GM19463 (cell line): ENCODE measurements around the gene VEGFA.

ENCODE experiments used
- ATAC-seq: cut with Tn5 transposase; IDR thresholded peaks from one replicate; pipeline ENCODE4 v1.9.1; 2021; ENCODE audit warnings: mild to moderate bottlenecking, moderate library complexity; ENCODE audit not compliant: unreplicated experiment

The VEGFA gene

DNA sequence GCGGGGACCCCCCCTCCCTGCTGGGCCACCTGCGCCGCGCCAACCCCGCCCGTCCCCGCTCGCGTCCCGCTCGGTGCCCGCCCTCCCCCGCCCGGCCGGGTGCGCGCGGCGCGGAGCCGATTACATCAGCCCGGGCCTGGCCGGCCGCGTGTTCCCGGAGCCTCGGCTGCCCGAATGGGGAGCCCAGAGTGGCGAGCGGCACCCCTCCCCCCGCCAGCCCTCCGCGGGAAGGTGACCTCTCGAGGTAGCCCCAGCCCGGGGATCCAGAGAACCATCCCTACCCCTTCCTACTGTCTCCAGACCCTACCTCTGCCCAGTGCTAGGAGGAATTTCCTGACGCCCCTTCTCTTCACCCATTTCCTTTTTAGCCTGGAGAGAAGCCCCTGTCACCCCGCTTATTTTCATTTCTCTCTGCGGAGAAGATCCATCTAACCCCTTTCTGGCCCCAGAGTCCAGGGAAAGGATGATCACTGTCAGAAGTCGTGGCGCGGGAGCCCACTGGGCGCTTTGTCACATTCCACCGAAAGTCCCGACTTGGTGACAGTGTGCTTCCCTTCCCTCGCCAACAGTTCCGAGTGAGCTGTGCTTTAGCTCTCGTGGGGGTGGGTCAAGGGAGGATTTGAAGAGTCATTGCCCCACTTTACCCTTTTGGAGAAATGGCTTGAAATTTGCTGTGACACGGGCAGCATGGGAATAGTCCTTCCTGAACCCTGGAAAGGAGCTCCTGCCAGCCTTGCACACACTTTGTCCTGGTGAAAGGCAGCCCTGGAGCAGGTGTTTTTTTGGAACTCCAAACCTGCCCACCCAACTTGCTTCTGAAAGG is 2.1 kb downstream of the VEGFA start:
- ATAC-seq: no peak

DNA sequence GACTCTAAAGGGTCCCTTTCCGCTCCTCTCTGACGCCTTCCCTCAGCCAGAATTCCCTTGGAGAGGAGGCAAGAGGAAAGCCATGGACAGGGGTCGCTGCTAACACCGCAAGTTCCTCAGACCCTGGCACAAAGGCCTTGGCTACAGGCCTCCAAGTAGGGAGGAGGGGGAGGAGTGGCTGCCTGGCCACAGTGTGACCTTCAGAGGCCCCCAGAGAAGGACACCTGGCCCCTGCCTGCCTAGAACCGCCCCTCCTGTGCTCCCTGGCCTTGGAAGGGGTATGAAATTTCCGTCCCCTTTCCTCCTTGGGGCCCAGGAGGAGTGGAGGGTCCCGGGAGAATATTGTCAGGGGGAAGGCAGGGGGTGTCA is 2.7 kb downstream of the VEGFA start:
- no peak for ATAC-seq

DNA sequence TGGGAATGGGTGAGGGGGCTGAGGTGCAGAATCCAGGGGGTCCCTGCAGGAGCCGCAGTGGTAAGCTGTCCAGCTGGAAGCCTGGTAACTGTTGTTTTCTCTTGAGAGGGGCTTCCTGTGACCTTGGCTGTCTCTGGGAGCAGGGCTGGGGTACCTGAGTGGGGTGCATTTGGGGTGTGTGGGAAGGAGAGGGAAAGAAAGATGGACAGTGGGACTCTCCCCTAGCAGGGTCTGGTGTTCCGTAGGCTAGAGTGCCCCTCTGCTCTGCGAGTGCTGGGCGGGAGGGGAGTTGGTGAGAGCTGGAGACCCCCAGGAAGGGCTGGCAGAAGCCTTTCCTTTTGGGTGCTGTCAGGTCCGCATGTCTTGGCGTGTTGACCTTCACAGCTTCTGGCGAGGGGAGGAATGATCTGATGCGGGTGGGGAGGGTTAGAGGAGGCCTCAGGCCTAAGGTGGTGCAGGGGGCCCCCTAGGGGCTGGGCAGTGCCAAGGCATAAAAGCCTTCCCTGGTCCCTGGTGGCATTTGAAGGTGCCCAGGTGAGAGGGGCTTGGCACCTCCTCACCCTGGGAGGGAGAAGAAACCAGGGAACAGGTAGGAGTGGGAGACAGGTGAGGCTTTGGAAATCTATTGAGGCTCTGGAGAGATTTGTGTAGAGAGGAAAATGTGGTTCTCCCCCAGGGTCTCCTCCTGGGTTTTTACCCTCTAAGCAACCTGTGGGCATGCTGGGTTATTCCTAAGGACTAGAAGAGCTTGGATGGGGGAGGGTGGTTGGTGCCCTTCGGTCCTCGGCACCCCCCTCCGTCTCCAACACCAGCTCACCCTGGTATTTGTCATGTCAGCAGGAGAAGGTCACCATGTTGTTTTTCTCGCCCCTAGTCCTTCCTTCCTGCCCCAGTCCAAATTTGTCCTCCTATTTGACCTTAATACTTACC is 3.3 kb downstream of the VEGFA start:
- ATAC-seq: peak; percentile 24

DNA sequence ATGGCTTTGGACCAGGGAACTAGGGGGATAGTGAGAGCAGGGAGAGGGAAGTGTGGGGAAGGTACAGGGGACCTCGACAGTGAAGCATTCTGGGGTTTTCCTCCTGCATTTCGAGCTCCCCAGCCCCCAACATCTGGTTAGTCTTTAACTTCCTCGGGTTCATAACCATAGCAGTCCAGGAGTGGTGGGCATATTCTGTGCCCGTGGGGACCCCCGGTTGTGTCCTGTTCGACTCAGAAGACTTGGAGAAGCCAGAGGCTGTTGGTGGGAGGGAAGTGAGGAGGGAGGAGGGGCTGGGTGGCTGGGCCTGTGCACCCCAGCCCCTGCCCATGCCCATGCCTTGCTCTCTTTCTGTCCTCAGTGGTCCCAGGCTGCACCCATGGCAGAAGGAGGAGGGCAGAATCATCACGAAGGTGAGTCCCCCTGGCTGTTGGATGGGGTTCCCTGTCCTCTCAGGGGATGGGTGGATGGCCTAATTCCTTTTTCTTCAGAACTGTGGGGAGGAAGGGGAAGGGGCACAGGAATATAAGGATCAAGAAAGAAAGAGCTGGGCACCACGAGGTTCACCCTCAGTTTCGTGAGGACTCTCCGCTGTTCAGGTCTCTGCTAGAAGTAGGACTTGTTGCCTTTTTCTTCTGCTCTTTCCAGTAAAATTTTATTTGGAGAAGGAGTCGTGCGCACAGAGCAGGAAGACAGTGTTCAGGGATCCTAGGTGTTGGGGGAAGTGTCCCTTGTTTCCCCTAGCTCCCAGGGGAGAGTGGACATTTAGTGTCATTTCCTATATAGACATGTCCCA is 4.2 kb downstream of the VEGFA start:
- ATAC-seq: no peak

DNA sequence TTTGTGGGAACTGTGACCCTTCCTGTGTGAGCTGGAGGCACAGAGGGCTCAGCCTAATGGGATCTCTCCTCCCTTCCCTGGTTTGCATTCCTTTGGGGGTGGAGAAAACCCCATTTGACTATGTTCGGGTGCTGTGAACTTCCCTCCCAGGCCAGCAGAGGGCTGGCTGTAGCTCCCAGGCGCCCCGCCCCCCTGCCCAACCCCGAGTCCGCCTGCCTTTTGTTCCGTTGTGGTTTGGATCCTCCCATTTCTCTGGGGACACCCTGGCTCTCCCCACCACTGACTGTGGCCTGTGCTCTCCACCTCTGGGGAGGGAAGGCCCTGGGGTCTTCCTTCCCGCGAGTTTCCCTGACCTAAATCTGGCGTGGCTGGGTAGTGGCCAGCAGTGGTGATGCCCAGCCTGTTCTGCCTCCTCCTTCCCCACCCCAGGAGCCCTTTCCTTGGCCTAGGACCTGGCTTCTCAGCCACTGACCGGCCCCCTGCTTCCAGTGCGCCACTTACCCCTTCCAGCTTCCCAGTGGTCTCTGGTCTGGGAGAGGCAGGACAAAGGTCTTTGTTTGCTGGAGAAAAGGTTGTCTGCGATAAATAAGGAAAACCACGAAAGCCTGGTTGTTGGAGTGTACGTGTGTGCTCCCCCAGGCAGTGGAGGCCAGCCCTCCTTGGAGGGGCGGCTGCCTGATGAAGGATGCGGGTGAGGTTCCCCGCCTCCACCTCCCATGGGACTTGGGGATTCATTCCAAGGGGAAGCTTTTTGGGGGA is 4.9 kb downstream of the VEGFA start:
- no peak for ATAC-seq

DNA sequence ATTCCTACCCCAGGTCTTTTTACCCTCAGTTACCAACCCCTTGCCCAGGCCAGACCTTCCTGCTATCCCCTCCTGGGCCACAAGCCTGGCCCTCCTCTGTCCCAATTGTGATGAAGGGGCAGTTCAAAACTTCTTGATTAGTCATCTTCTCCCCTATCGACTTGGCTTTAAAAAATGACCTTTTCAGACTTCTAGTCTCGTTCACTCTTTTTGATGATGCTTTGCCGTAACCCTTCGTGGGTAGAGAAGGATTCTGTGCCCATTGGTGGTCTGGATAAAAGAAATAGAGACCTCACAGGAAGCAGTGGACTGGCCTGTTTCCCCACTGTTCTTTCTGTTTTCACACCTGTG is 5.5 kb downstream of the VEGFA start:
- no peak for ATAC-seq

DNA sequence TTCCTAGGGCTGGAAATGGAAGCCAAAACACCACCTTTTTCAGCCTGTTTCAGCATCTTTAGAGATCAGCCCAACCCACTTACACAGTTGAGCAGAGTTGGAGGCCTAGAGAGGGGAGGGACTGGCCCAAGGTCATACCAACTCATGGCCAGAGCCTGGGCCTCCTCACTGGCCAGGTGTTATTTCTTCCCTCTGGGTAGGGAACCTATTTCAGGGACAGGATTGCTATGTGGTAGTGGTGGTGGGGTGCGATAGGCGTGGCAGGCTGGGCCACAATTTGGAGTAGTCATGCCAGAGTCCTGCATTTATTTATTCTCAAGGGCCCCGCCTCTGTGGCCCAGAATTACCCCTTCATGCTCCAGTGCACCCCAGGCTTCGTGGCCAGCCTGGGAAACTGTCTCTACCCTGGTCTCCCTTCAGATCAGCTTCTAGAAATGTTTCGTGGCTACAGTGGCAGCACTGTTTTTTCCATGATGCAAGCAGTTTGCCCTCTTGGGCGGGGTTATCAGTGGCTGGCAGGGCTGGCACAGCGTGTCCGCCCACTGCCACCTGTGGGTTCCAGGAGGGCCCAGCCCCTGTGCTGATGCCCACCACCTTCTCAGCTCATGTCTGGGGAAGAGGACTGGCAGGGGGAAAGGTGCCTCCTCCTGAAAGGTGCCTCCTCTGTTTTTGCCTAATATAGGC is 6.2 kb downstream of the VEGFA start:
- ATAC-seq: no peak

DNA sequence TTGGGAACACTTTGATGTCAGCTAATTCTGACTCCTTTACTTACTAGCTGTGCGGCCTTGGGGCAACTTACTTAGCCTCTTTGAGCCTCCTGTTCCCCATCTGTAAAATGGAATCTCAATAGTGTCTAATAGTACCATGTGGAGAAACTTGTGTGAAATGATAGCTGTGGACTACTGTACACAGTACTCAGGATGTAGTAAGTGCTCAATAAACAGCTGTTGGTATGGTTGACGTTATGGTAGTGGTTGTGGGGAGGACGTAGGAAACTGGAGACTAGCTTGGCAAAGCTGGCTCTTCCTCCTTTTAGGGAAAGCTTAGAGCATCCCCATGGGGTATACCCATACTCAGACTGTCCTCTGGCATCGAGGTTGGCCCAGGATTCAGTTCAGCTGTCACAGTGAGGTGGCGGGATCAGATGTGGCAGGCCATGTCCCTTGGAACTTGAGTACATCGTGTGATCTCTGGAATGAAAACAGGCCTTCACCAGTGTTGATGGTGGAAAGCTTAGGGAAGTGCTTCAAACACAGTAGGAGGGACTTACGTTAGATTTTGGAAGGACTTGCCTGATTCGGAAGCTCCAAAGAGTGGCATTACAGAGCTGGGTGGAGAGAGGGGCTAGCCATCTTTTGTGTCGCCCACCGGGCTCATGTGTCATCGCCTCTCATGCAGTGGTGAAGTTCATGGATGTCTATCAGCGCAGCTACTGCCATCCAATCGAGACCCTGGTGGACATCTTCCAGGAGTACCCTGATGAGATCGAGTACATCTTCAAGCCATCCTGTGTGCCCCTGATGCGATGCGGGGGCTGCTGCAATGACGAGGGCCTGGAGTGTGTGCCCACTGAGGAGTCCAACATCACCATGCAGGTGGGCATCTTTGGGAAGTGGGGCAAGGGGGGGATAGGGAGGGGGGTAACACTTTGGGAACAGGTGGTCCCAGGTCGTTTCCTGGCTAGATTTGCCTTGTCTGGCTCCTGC is 7.1 kb downstream of the VEGFA start:
- ATAC-seq: no peak

DNA sequence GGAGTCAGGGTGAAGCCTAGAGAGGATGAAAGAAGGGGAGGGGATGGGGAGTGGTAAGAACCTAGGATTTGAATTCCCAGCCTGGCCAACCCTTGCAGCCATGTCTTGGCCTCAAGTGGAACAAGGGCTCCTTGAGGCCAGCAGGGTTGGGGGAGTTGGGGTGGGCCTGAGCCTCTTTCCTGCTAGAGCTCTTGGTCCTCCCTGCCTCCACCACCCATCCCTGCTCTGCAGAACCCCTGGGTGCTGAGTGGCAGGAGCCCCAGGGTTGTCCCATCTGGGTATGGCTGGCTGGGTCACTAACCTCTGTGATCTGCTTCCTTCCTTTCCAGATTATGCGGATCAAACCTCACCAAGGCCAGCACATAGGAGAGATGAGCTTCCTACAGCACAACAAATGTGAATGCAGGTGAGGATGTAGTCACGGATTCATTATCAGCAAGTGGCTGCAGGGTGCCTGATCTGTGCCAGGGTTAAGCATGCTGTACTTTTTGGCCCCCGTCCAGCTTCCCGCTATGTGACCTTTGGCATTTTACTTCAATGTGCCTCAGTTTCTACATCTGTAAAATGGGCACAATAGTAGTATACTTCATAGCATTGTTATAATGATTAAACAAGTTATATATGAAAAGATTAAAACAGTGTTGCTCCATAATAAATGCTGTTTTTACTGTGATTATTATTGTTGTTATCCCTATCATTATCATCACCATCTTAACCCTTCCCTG is 8.3 kb downstream of the VEGFA start:
- ATAC-seq: no peak

DNA sequence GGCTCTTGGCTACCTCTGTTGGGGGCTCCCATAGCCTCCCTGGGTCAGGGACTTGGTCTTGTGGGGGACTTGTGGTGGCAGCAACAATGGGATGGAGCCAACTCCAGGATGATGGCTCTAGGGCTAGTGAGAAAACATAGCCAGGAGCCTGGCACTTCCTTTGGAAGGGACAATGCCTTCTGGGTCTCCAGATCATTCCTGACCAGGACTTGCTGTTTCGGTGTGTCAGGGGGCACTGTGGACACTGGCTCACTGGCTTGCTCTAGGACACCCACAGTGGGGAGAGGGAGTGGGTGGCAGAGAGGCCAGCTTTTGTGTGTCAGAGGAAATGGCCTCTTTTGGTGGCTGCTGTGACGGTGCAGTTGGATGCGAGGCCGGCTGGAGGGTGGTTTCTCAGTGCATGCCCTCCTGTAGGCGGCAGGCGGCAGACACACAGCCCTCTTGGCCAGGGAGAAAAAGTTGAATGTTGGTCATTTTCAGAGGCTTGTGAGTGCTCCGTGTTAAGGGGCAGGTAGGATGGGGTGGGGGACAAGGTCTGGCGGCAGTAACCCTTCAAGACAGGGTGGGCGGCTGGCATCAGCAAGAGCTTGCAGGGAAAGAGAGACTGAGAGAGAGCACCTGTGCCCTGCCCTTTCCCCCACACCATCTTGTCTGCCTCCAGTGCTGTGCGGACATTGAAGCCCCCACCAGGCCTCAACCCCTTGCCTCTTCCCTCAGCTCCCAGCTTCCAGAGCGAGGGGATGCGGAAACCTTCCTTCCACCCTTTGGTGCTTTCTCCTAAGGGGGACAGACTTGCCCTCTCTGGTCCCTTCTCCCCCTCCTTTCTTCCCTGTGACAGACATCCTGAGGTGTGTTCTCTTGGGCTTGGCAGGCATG is 9.2 kb downstream of the VEGFA start:
- no peak for ATAC-seq

DNA sequence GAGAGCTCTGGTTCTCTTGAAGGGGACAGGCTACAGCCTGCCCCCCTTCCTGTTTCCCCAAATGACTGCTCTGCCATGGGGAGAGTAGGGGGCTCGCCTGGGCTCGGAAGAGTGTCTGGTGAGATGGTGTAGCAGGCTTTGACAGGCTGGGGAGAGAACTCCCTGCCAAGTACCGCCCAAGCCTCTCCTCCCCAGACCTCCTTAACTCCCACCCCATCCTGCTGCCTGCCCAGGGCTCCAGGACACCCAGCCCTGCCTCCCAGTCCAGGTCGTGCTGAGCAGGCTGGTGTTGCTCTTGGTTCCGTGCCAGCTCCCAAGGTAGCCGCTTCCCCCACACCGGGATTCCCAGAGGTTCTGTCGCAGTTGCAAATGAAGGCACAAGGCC is 9.8 kb downstream of the VEGFA start:
- ATAC-seq: no peak

DNA sequence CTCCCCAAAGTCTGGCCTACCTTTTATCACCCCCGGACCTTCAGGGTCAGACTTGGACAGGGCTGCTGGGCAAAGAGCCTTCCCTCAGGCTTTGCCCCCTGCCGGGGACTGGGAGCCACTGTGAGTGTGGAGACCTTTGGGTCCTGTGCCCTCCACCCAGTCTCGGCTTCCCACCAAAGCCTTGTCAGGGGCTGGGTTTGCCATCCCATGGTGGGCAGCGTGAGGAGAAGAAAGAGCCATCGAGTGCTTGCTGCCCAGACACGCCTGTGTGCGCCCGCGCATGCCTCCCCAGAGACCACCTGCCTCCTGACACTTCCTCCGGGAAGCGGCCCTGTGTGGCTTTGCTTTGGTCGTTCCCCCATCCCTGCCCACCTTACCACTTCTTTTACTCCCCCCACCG is 10.3 kb downstream of the VEGFA start:
- ATAC-seq: no peak

DNA sequence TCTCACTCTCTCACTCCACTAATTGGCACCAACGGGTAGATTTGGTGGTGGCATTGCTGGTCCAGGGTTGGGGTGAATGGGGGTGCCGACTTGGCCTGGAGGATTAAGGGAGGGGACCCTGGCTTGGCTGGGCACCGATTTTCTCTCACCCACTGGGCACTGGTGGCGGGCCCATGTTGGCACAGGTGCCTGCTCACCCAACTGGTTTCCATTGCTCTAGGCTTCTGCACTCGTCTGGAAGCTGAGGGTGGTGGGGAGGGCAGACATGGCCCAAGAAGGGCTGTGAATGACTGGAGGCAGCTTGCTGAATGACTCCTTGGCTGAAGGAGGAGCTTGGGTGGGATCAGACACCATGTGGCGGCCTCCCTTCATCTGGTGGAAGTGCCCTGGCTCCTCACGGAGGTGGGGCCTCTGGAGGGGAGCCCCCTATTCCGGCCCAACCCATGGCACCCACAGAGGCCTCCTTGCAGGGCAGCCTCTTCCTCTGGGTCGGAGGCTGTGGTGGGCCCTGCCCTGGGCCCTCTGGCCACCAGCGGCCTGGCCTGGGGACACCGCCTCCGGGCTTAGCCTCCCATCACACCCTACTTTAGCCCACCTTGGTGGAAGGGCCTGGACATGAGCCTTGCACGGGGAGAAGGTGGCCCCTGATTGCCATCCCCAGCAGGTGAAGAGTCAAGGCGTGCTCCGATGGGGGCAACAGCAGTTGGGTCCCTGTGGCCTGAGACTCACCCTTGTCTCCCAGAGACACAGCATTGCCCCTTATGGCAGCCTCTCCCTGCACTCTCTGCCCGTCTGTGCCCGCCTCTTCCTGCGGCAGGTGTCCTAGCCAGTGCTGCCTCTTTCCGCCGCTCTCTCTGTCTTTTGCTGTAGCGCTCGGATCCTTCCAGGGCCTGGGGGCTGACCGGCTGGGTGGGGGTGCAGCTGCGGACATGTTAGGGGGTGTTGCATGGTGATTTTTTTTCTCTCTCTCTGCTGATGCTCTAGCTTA is 11.2 kb downstream of the VEGFA start:
- ATAC-seq: no peak

DNA sequence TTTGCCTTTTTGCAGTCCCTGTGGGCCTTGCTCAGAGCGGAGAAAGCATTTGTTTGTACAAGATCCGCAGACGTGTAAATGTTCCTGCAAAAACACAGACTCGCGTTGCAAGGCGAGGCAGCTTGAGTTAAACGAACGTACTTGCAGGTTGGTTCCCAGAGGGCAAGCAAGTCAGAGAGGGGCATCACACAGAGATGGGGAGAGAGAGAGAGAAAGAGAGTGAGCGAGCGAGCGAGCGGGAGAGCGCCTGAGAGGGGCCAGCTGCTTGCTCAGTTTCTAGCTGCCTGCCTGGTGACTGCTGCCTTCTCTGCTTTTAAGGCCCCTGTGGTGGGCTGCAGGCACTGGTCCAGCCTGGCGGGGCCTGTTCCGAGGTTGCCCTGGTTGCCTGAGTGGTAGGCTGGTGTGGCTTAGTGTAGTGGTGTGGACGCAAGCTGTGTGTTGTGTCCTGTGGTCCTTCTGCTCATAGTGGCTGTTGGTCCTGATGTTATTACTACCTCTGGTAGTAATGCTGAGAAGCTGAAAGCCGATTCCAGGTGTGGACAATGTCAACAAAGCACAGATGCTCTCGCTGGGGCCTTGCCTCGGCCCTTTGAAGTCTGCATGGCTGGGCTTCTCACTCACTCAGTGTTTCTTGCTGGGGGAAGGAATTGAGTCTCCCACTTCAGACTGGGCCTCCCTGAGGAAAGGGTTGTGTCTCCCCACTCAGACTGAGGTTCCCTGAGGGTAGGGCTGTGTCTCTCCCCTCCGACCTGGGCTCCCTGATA is 12.1 kb downstream of the VEGFA start:
- ATAC-seq: no peak

DNA sequence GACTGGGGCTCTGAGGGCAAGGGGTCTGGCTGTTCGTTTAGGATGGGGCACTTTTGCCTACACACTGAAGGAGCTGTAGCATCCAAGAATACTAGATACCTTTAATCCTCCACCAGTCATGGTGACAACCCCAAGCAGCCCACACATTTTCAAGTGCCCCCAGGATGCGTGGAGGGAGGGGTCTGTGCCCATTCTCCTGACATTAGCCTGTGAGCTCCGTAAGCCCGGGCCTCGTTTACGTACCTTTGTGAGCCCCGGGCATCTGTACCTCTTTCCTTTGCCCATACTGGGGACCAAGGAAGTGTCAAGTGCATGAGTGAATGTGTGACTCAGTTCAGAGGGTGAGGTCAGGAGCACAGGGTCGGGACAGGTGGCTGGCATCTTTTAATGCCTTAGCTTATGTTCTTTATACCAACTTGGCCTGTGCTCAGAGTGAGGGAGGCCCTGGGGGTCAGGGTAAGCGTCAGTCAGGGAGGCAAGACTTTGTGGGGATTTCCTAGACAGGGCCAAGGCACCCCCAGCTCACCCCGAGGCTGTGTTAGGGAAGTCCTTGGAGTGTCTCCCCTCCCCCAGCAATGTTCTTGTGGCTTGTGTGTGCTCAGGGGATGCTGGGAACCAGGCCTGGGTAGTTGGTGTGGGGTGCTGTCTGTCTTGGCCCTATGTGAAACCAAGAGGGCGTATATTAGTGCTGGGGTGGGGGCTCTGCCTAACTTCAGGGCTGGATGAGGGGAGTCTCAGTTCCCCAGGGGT is 12.9 kb downstream of the VEGFA start:
- no peak for ATAC-seq
